ENCODE results near the gene CCDC80.

The CCDC80 gene

DNA sequence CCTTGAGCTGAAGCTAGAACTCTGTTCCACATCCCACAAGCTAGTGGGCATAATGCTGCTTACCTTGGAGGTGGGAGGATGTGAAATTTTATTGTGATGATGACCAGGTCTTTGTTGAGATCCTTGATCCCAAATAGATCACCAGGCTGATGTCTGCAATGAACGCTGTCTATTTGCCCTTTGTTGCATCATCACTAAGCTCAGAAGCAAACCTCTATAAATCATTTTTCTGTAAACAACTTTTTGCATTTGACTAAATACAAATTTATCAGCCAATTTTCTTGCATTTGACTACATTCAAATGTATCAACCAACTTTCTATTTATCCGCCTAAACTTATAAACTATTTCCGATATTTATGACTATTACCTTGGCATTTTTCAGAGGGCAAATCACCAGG, 9.7 kb downstream of the CCDC80 start:
- in situ Hi-C loops (cut with MboI; ENCODE audit: low sequenced_read_pairs, unreplicated experiment): loop anchor here (25.0 kb wide), 1 partner anchor 656 kb away; no protein-coding TSS in a partner anchor
- DNase-seq (ENCODE audit: low spot score): no peak
- no peak for TF ChIP-seq CTCF (IDR thresholded peaks at IDR 0.05; ENCODE audit: borderline replicate concordance, control extremely low read depth, extremely low read depth, insufficient read depth, missing control alignments)

DNA sequence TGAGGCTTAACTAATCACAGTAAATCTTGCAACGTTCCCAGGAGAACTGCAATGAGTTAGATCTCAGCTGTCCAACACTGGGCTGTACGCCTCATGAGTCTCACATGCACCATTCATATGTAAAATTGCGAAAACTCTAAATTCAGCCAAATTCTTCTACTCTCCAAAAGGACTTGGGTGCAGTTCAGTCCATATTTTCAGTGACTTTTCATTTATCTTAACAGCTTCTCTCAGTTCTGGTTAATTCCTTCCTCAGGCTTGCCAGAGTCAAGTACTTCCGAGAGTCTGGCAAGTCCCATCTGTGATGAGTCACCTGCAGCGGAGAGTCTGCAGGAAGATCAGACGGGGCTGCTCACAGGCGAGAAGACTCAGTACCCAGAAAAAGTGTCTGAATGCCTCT, 11.5 kb downstream of the CCDC80 start:
- DNase-seq (ENCODE audit: low spot score): no peak
- no peak for TF ChIP-seq CTCF (IDR thresholded peaks at IDR 0.05; ENCODE audit: borderline replicate concordance, control extremely low read depth, extremely low read depth, insufficient read depth, missing control alignments)
- in situ Hi-C loops (cut with MboI; ENCODE audit: low sequenced_read_pairs, unreplicated experiment): loop anchor here (25.0 kb wide), 1 partner anchor 658 kb away; no protein-coding TSS in a partner anchor

- no peak for DNase-seq (ENCODE audit: low spot score)
- no peak for TF ChIP-seq CTCF (IDR thresholded peaks at IDR 0.05; ENCODE audit: borderline replicate concordance, control extremely low read depth, extremely low read depth, insufficient read depth, missing control alignments)
- in situ Hi-C loops (cut with MboI; ENCODE audit: low sequenced_read_pairs, unreplicated experiment): loop anchor here (25.0 kb wide), 1 partner anchor 659 kb away; no protein-coding TSS in a partner anchor
Observed at GRCh38 chr3:112627919-112628466, 12.9 kb downstream of the CCDC80 start.

DNA sequence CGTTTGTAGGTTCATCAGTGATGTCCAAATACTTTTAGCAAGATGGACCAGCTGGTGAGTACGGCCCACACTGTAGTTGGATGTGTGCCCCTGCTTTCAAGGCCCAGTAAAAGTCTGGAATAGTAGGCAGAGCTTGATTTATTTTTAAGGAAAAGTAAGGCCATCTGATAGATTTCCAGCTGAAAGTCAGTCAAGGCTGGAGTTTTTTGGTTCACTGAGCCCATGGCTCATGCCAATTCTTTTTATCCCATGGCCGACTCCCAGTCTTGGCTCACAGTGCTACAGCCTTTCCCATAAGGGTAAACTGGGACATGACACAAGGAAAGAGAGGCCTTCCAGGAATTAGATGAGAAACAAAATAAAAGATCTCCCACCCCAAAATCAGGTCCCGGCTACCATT, 13.5 kb downstream of the CCDC80 start:
- no peak for DNase-seq (ENCODE audit: low spot score)
- TF ChIP-seq CTCF (IDR thresholded peaks at IDR 0.05; ENCODE audit: borderline replicate concordance, control extremely low read depth, extremely low read depth, insufficient read depth, missing control alignments): no peak
- in situ Hi-C loops (cut with MboI; ENCODE audit: low sequenced_read_pairs, unreplicated experiment): loop anchor here (25.0 kb wide), 1 partner anchor 660 kb away; no protein-coding TSS in a partner anchor

DNA sequence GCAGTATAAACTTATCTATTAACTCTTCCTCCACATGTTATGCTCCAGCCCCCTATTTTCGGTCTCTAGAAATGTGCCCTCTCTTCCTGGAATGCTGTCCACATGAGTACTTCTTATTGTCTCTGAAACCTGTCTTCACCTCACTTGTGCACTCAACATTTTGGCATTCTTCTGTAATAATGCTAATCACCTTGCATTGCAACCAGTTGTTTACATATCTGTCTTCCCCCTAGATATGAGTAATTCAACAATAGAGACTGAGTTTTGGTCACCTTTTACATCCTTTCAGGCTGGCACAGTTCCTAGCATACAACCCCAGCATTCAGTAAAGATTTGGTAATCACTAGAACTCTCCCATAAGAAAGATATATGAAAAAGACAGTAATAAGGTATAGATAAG, 17.2 kb downstream of the CCDC80 start:
- no peak for TF ChIP-seq CTCF (IDR thresholded peaks at IDR 0.05; ENCODE audit: borderline replicate concordance, control extremely low read depth, extremely low read depth, insufficient read depth, missing control alignments)
- in situ Hi-C loops (cut with MboI; ENCODE audit: low sequenced_read_pairs, unreplicated experiment): no loop called here
- DNase-seq (ENCODE audit: low spot score): no peak

GRCh38 chr3:112623213-112623612, 17.7 kb downstream of the CCDC80 start:
- in situ Hi-C loops (cut with MboI; ENCODE audit: low sequenced_read_pairs, unreplicated experiment): no loop called here
- no peak for TF ChIP-seq CTCF (IDR thresholded peaks at IDR 0.05; ENCODE audit: borderline replicate concordance, control extremely low read depth, extremely low read depth, insufficient read depth, missing control alignments)

More at GRCh38 chr3:112623213-112623612, 17.7 kb downstream of the CCDC80 start:
- no peak for DNase-seq (ENCODE audit: low spot score)
